Keratinocyte (primary cell): ENCODE results near the gene NTMT1.

Experiments used
- EZH2 ChIP-seq: IDR thresholded peaks from one replicate; pipeline ENCODE4 v1.6.1; 2012; ENCODE audit warnings: inconsistent platforms, mild to moderate bottlenecking, low read length, moderate library complexity
- TF ChIP-seq, protein P1 (sequence below), 3 experiments: IDR thresholded peaks in 1 of 3; conservative IDR thresholded peaks in 1 of 3; optimal IDR thresholded peaks in 1 of 3; 2 replicates in 2 of 3; 3 replicates in 1 of 3; pipeline versions ENCODE3 to v1.5.1; 2011; ENCODE audit warnings: low read length in 3 of 3, mild to moderate bottlenecking in 3 of 3, moderate library complexity in 2 of 3, control low read depth in 1 of 3, inconsistent platforms in 1 of 3; ENCODE audit not compliant: insufficient read depth in 2 of 3; ENCODE audit errors: extremely low read depth in 1 of 3

DNA sequence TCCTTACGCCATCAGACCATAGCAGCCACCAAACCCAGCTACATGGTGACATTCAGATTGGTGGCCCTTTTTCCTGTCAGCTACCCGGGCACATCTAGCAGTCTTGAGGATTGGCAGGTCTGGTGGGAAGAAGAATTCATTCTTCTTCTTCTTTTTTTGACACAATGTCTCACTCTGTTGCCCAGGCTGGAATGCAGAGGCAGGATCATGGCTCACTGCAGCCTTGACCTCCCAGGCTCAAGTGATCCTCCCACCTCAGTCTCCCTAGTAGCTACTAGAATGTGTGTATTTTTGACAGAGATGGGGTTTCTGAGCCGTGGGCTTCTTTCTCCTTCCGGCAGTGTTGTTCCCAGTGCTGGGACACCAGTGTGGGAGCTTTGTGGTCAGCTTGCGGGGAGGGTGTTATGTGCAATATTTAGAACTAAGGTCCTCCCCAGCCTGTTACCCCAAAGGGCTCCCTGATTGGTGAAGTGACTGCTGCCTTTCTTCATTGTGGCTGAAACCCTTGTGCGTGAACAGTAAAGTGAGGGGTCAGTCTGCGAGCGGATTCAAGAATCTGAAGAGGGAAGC lies 3.4 kb downstream of the NTMT1 start:
- TF ChIP-seq, protein P1, sequence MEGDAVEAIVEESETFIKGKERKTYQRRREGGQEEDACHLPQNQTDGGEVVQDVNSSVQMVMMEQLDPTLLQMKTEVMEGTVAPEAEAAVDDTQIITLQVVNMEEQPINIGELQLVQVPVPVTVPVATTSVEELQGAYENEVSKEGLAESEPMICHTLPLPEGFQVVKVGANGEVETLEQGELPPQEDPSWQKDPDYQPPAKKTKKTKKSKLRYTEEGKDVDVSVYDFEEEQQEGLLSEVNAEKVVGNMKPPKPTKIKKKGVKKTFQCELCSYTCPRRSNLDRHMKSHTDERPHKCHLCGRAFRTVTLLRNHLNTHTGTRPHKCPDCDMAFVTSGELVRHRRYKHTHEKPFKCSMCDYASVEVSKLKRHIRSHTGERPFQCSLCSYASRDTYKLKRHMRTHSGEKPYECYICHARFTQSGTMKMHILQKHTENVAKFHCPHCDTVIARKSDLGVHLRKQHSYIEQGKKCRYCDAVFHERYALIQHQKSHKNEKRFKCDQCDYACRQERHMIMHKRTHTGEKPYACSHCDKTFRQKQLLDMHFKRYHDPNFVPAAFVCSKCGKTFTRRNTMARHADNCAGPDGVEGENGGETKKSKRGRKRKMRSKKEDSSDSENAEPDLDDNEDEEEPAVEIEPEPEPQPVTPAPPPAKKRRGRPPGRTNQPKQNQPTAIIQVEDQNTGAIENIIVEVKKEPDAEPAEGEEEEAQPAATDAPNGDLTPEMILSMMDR (optimal IDR thresholded peaks at IDR 0.05 in 1 of 3, IDR thresholded peaks at IDR 0.05 in 1 of 3, conservative IDR thresholded peaks at IDR 0.05 in 1 of 3; ENCODE audit: extremely low read depth in 1 of 3, insufficient read depth in 2 of 3, low read length in 3 of 3), result no peak
- no peak for TF ChIP-seq EZH2
